Vagina (tissue), 2 donors: ENCODE data around the gene SLC38A4.

Source experiments
- CTCF ChIP-seq, 3 experiments: fragments of 450-650 bp in 2 of 3; fragments of 200-600 bp in 1 of 3; sonication (generic) in 1 of 3; IDR thresholded peaks; one replicate each; pipeline ENCODE4 v1.5.1; 2017 to 2019; ENCODE audit warnings: antibody characterized with exemption in 3 of 3, mild to moderate bottlenecking in 2 of 3, moderate library complexity in 2 of 3
- POLR2A ChIP-seq, 2 donors: fragments of 450-650 bp; IDR thresholded peaks; one replicate each; pipeline ENCODE4 v1.6.1; 2017; ENCODE audit warnings: antibody characterized with exemption in 2 of 2, mild to moderate bottlenecking in 2 of 2, moderate library complexity in 2 of 2
- POLR2AphosphoS5 ChIP-seq, 2 donors: sonication (generic); formaldehyde crosslinking; IDR thresholded peaks; one replicate each; pipeline ENCODE4 v1.9.0; 2017; ENCODE audit warnings: antibody characterized with exemption in 2 of 2, mild to moderate bottlenecking in 2 of 2, low read depth in 1 of 2; ENCODE audit not compliant: insufficient read depth in 1 of 2

GRCh38 chr12:46723629-46724419 is 102.0 kb downstream of the SLC38A4 start:
- TF ChIP-seq CTCF (IDR thresholded peaks at IDR 0.05) (no peak), POLR2A (IDR thresholded peaks at IDR 0.05) (no peak), POLR2AphosphoS5 (IDR thresholded peaks at IDR 0.05; ENCODE audit: insufficient read depth in 1 of 2, low read depth in 1 of 2) (no peak)
